Measurements from ENCODE around the gene CD2BP2.

- TF ChIP-seq CTCF (IDR thresholded peaks at IDR 0.05) (no peak), EZH2 (IDR thresholded peaks at IDR 0.05; ENCODE audit: borderline replicate concordance, insufficient read depth, low read depth, low read length, poor library complexity, severe bottlenecking) (no peak)
Measured at GRCh38 chr16:30380072-30380802, 25.1 kb upstream of the CD2BP2 start.

Measured in B cell (primary cell).